ENCODE results near the gene RSPO4.

RSPO4 gene

GRCh38 chr20:942611-943010 lies 59.5 kb downstream of the RSPO4 start:
- no peak for DNase-seq (ENCODE audit: low read depth)

GRCh38 chr20:940926-941325 lies 61.2 kb downstream of the RSPO4 start:
- DNase-seq (ENCODE audit: low read depth), result no peak

- DNase-seq (ENCODE audit: low read depth), result no peak
Observed at GRCh38 chr20:939606-940005, 62.5 kb downstream of the RSPO4 start.

DNA sequence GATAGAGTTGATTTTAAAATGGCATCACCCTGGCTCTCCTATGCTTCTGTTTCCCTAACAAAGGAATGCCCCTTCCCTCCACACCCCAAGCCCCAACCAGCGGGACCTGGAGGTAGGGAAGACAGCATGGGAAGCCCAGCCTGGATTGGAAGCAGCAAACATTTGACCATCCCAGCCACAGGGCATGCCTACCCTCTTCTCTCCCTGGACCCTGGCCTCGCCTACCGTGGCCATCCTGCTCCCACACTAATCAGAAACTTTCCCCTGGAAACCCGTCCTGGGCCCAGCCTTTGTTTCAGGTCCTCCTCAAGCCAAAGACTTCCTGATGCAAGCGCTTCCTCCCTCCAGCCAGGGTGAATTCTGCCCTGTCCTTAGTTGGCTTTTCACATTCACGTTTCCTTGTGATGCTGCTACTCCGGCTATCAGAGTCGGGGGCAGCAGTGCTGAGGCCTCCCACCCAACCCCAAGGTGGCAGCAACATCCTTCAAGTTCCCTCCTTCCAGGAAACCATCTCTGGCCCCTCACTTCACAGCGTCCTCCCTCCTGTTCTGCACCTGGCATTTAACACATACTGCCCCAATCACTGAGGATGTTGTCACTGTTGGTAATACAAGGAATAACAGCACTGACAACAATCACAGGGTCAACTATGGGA lies 67.8 kb downstream of the RSPO4 start:
- DNase-seq (ENCODE audit: low read depth), result no peak

DNA sequence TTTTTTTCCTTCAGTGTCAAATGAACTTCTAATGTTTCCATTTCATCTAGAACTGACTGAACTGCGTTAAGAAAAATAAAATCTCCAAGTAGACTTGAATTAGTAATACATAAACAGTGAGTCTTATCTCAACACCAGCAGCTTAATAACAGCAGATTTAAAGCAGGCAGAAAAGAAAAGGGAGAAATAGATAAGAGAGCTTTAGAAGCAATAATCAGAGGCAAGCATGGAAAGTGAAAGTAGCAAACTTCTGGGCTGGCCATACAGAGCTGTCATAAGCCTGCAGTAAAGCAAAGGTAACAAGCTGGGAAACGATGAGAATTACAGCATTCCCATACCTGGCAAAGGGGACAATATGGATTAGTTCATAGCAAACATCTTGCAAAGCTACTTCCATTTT lies 69.1 kb downstream of the RSPO4 start:
- no peak for DNase-seq (ENCODE audit: low read depth)

- DNase-seq (ENCODE audit: low read depth), result no peak
Observed at GRCh38 chr20:931401-931800, 70.7 kb downstream of the RSPO4 start.

- DNase-seq (ENCODE audit: low read depth), result no peak
Observed at GRCh38 chr20:926670-927069, 75.4 kb downstream of the RSPO4 start.

GRCh38 chr20:925516-925915 lies 76.6 kb downstream of the RSPO4 start:
- no peak for DNase-seq (ENCODE audit: low read depth)

- no peak for DNase-seq (ENCODE audit: low read depth)
Observed at GRCh38 chr20:924639-925038, 77.5 kb downstream of the RSPO4 start.

DNA sequence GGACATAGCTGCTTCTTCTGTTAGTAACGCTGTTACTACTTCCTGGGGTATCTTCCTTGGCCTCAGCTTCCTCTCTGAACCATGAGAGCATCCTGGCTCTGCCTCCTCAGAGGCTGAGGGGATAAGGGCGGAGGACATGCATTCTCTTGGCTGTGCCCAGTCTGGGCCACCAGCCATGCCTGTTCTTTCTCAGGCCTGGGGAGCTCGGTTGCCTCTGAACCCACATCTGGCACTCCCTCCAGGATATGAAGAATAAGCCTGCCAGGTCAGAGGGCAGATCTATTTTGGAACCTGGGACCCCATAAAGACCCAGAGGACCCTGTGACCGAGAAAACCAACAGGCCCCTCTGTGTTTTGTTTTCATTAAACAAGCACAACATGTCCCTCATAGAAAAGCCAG lies 79.3 kb downstream of the RSPO4 start:
- DNase-seq (ENCODE audit: low read depth), result no peak

DNA sequence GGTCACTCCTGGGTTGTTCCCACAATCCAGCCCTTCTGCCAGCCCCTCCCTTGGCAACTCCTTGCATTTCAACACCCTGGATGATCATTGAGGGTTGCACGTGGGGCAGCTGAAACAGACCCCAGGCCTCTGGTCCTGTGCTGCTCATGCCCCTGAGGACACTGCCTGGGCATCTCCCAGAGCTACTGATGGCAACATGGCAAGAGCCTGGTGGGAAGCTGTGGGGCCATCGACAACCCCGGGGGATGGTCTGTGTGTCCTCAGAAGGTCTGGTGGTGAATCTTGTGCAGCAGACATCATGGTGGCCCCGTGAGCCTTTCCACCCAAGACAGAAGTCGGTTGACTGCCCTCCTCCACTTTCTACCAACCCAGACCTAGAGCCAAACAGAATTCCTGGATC lies 81.0 kb downstream of the RSPO4 start:
- no peak for DNase-seq (ENCODE audit: low read depth)

- no peak for DNase-seq (ENCODE audit: low read depth)
Observed at GRCh38 chr20:920311-920710, 81.8 kb downstream of the RSPO4 start.

- no peak for DNase-seq (ENCODE audit: low read depth)
Observed at GRCh38 chr20:919491-919916, 82.6 kb downstream of the RSPO4 start.

- no peak for DNase-seq (ENCODE audit: low read depth)
Observed at GRCh38 chr20:917416-917815, 84.7 kb downstream of the RSPO4 start.

GRCh38 chr20:916825-917224 lies 85.3 kb downstream of the RSPO4 start:
- DNase-seq (ENCODE audit: low read depth), result no peak

GRCh38 chr20:916125-916799 lies 85.8 kb downstream of the RSPO4 start, which contains the start of gene ANGPT4:
ANGPT4 (minus strand) TSS chr20:916334; CDS start chr20:916214, 120 bp downstream.
- DNase-seq (ENCODE audit: low read depth), result no peak

GRCh38 chr20:914727-915498 lies 87.2 kb downstream of the RSPO4 start:
- no peak for DNase-seq (ENCODE audit: low read depth)

GRCh38 chr20:913306-913849 lies 88.7 kb downstream of the RSPO4 start:
- no peak for DNase-seq (ENCODE audit: low read depth)

DNA sequence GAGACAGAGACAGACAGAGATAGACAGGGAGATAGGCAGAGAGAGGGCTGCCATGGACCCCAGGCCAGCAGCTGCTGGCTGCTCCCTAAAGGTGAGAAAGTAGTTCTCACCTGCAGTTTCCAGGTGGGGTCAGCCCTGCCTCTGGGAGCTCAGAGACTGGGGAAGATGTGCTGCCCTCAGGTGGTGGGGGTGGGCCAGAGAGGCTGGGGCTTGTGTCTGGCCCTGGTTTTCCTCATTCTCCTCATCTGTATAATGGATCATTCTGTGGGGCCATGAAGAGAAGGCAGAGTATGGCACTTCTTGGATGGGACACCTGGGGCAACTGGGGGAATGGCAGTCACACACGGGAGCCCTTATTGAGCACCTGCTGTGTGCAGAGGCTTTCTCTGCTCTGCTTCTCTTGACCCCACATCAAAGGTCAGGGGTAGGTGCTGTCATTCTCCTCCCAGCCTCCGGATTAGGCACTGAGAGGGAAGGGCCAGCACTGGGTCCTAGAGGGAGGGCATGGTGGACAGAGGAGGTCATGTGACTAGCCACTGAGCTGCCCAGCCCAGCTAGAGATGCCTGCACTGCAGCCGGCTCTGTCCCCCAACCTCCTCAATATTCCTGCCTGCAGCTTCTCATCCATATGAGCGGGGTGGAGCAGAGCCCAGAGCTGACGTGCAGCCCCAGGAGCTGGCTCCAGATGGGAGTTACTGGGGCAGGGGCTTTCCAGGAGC lies 90.1 kb downstream of the RSPO4 start:
- no peak for DNase-seq (ENCODE audit: low read depth)

DNA sequence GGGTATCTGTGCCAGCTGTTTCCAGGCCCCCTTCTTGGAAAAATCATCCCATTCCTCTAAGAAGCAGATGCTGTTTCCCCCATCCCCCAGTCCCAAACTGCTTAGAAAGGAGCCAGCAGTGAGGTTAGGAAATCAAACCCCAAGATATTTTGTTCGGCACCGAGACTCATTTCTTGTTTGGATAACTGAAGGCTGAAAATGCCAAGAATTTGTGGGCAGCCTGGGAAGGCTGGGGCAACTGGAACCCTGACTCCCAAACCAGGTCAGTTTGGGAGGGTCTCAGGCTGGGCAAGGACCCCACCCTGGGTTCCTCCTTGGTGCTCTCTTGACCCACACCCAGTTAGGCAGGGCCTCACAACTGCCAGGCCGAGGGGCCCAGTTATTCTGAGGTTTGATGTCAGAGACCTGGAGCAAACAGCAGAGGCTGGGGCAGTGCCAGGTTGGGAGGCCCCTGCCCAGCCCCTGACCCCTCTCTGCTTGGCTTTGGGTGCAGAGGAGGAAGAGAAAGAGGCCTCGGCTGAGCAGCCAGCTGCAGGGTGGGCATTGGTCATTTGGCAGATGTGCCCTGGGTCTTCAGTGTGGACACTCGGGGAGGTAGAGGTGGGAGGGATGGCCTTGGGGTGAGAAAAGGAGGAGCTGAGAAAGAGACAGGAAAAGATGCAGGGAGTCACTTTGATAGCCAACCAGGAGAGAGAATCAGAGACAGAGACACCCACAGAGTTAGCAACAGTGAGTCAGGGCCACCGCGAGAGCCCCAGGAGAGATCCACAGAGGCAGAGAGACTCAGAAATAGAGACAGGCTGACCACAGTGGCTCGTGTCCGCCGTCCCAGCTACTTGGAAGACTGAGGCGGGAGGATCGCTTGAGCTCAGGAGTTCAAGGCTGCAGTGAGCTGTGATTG lies 91.0 kb downstream of the RSPO4 start:
- no peak for DNase-seq (ENCODE audit: low read depth)

Measured in stimulated activated CD8-positive, alpha-beta memory T cell treated with anti-CD3 and anti-CD28 coated beads, Interleukin-12 subunit alpha, Interleukin-12 subunit beta, amount 100 ng/mL, for 4 hours (primary cell).